GM12878 (cell line): ENCODE results near the gene MSX2. TPM values are rescaled to one million over a fixed set of nuclear protein-coding genes. Genes with fewer than 3 reads are reported as not detected.

Experiments
- ATAC-seq: fragments of 200-7000 bp; cut with Tn5 transposase; 3 replicates; pipeline ENCODE4 v1.9.1; 2020; ENCODE audit warnings: mild to moderate bottlenecking, moderate library complexity
- BruUV-seq: library from RNA; stranded (reverse); fragments of 400-500 nt; replicated peaks from 2 replicates; lab custom pipeline; 2021; lab: Mats Ljungman, UMichigan
- CTCF ChIA-PET: fragments of 300-600 bp; sonication (Branson Sonifier 250); formaldehyde crosslinking; extraction: SDS; loops from one replicate; lab custom pipeline; 2021; ENCODE audit warnings: inconsistent platforms; lab: Yijun Ruan, JAX
- POLR2A ChIA-PET: fragments of 350-600 bp; formaldehyde crosslinking; extraction: SDS; loops from one replicate; lab custom pipeline; 2021; ENCODE audit warnings: inconsistent platforms; lab: Charles Lee
- RAD21 ChIA-PET: fragments of 300-600 bp; sonication (Branson Sonifier 250); formaldehyde crosslinking; loops from one replicate; lab custom pipeline; 2023; ENCODE audit warnings: antibody characterized with exemption; ENCODE audit not compliant: unreplicated experiment; lab: Charles Lee
- SMC1A ChIA-PET: fragments of 300-600 bp; sonication (Branson Sonifier 250); formaldehyde crosslinking; loops from one replicate; lab custom pipeline; 2023; ENCODE audit not compliant: unreplicated experiment, uncharacterized antibody; lab: Charles Lee
- DNase-seq: peaks from one replicate; pipeline ENCODE4 v3.0.0-alpha.2; 2011; ENCODE audit warnings: low read depth, low spot score
- FAIRE-seq: peaks from 3 replicates; lab custom pipeline; 2011; peaks lifted over from hg19 to GRCh38; lab: Jason Lieb, UNC
- H2AFZ ChIP-seq: 2 replicates; pipeline ENCODE4 v1.6.0; 2011; ENCODE audit warnings: low read depth, low read length, control low read depth; ENCODE audit not compliant: control insufficient read depth
- H3K27ac ChIP-seq: 2 replicates; pipeline ENCODE4 v1.5.1; 2011; ENCODE audit warnings: control low read depth; ENCODE audit not compliant: control insufficient read depth, insufficient read depth
- H3K27me3 ChIP-seq, 2 experiments: replicated peaks in 1 of 2; 2 replicates each; pipeline versions ENCODE4 v1.6.0 to v1.6.1; 2011; ENCODE audit warnings: low read length in 1 of 2; ENCODE audit not compliant: control insufficient read depth in 2 of 2, insufficient read depth in 2 of 2
- H3K36me3 ChIP-seq, 2 experiments: 2 replicates each; pipeline ENCODE4 v1.5.1; 2011; ENCODE audit warnings: low read length in 1 of 2; ENCODE audit not compliant: control insufficient read depth in 2 of 2, insufficient read depth in 2 of 2
- H3K4me1 ChIP-seq: 2 replicates; pipeline ENCODE4 v1.6.1; 2011; ENCODE audit warnings: mild to moderate bottlenecking, low read length, moderate library complexity, mixed read lengths; ENCODE audit not compliant: control insufficient read depth, insufficient read depth
- H3K4me2 ChIP-seq: 2 replicates; pipeline ENCODE4 v1.6.0; 2011; ENCODE audit warnings: control low read depth; ENCODE audit not compliant: control insufficient read depth, insufficient read depth
- H3K4me3 ChIP-seq: fragments of 200-600 bp; sonication (generic); 2 replicates; pipeline ENCODE4 v1.5.1; 2016
- H3K79me2 ChIP-seq: 2 replicates; pipeline ENCODE4 v1.6.0; 2011; ENCODE audit warnings: low read length; ENCODE audit not compliant: control insufficient read depth, insufficient read depth
- H3K9ac ChIP-seq: 2 replicates; pipeline ENCODE4 v1.8.0; 2011; ENCODE audit warnings: low read length, control low read depth, mixed read lengths; ENCODE audit not compliant: control insufficient read depth, insufficient read depth
- H3K9me3 ChIP-seq: replicated peaks from 3 replicates; pipeline ENCODE4 v1.5.1; 2011; ENCODE audit warnings: mild to moderate bottlenecking, low read length; ENCODE audit not compliant: control insufficient read depth, insufficient read depth
- H4K20me1 ChIP-seq: 2 replicates; pipeline ENCODE4 v1.6.0; 2011; ENCODE audit not compliant: control insufficient read depth, insufficient read depth
- BCLAF1 ChIP-seq: fragments of 450-650 bp; IDR thresholded peaks from 2 replicates; pipeline ENCODE4 v1.6.1; 2017; ENCODE audit warnings: antibody characterized with exemption, mild to moderate bottlenecking, moderate library complexity
- BHLHE40 ChIP-seq, 2 experiments: fragments of 450-650 bp in 1 of 2; IDR thresholded peaks; 2 replicates each; pipeline ENCODE4 v1.6.1; 2011 to 2017; ENCODE audit warnings: low read depth in 2 of 2, borderline replicate concordance in 1 of 2, improper control_type of control experiment in 1 of 2, low read length in 1 of 2, mild to moderate bottlenecking in 1 of 2
- E2F8 ChIP-seq: fragments of 450-650 bp; IDR thresholded peaks from 2 replicates; pipeline ENCODE4 v1.6.1; 2018; ENCODE audit warnings: mild to moderate bottlenecking, low read depth, moderate library complexity; ENCODE audit not compliant: partially characterized antibody
- HSF1 ChIP-seq: fragments of 150-350 bp; IDR thresholded peaks from 2 replicates; pipeline ENCODE4 v1.6.1; 2014; ENCODE audit warnings: mild to moderate bottlenecking, low read depth, low read length
- KDM1A ChIP-seq: fragments of 200-600 bp; sonication (generic); IDR thresholded peaks from 2 replicates; pipeline ENCODE4 v1.6.1; 2016; ENCODE audit warnings: borderline replicate concordance
- POLR2AphosphoS5 ChIP-seq: IDR thresholded peaks from 2 replicates; pipeline ENCODE4 v1.6.1; 2011; ENCODE audit warnings: mild to moderate bottlenecking, low read length, inconsistent platforms
- PRDM15 ChIP-seq: fragments of 450-650 bp; formaldehyde crosslinking; IDR thresholded peaks from 2 replicates; pipeline ENCODE4 v1.4.0; 2020; ENCODE audit warnings: mild to moderate bottlenecking, moderate library complexity
- RB1 ChIP-seq: fragments of 450-650 bp; formaldehyde crosslinking; IDR thresholded peaks from 2 replicates; pipeline ENCODE4 v1.6.1; 2017; ENCODE audit warnings: mild to moderate bottlenecking, borderline replicate concordance
- RCOR1 ChIP-seq: conservative IDR thresholded peaks from 2 replicates; pipeline ENCODE4 v1.6.1; 2012; ENCODE audit warnings: low read depth, low read length, improper control_type of control experiment
- RFX5 ChIP-seq: IDR thresholded peaks from 2 replicates; pipeline ENCODE4 v1.6.1; 2011; ENCODE audit warnings: low read depth, low read length, improper control_type of control experiment
- SUZ12 ChIP-seq: fragments of 200-600 bp; sonication (generic); IDR thresholded peaks from one replicate; pipeline ENCODE4 v1.6.1; 2018; ENCODE audit warnings: antibody characterized with exemption, mild to moderate bottlenecking; ENCODE audit not compliant: unreplicated experiment
- ZNF207 ChIP-seq: fragments of 450-650 bp; IDR thresholded peaks from 2 replicates; pipeline ENCODE4 v1.6.1; 2014; ENCODE audit warnings: antibody characterized with exemption, mild to moderate bottlenecking, borderline replicate concordance
- WGBS: methylation state at CpG from one replicate; pipeline ENCODE4 v1.1.6; 2016; ENCODE audit warnings: low lambda C conversion rate; ENCODE audit not compliant: insufficient replicate concordance, insufficient coverage; ENCODE audit errors: missing lambda C conversion rate; 5-methylcytosine and 5-hydroxymethylcytosine counted together
- in situ Hi-C: fragments of 300-500 bp; cut with MboI; formaldehyde crosslinking; loops from 9 replicates; pipeline ENCODE4 v1.14.3; 2018; ENCODE audit warnings: mixed read lengths
- intact Hi-C: fragments of 100-400 bp; cut with micrococcal nuclease; formaldehyde crosslinking; loops from one replicate; pipeline ENCODE4 v1.14.2; 2022; ENCODE audit not compliant: unreplicated experiment
- polyA plus RNA-seq, 11 experiments: library from polyadenylated mRNA; depleted of rRNA in 4 of 11; unstranded in 6 of 11; stranded (reverse) in 5 of 11; fragments of >200 nt; fragmentation: Nextera tagmentation in 4 of 11; fragmentation: Illumina TruSeq in 1 of 11; extraction: Ambion mirVana in 4 of 11; extraction: Trizol in 1 of 11; gene quantifications; 1 replicate in 1 of 11; 2 replicates in 10 of 11; pipeline versions ENCODE4 v1.2.1 to v1.2.3, GENCODE V29; 2011 to 2016; ENCODE audit warnings: inconsistent platforms in 2 of 11, missing spikeins in 2 of 11, low read depth in 1 of 11
- total RNA-seq, 4 experiments: library from RNA; depleted of rRNA in 3 of 4; stranded (reverse); fragments of >200 nt in 3 of 4; fragmentation: Illumina TruSeq in 1 of 4; extraction: Trizol in 1 of 4; gene quantifications; 2 replicates each; pipeline versions ENCODE4 v1.2.1 to v1.2.3, GENCODE V29; 2013 to 2021

The MSX2 gene
- total and polyA plus RNA-seq, 10 of the 15 experiments (the other 5 are each of a cell fraction or from before 2014, with no cell fraction given) = not detected

- TF ChIP-seq BHLHE40 (IDR thresholded peaks at IDR 0.05; ENCODE audit: borderline replicate concordance in 1 of 2, low read depth in 2 of 2, low read length in 1 of 2) (no peak), RCOR1 (no peak)
Measured at GRCh38 chr5:174769005-174769404, 44.6 kb downstream of the MSX2 start (continued).

GRCh38 chr5:174773371-174773770 lies 49.0 kb downstream of the MSX2 start:
- H3K27me3 ChIP-seq = no peaks in the 10 kb centered on the region
- ChIA-PET POLR2A (no interaction called here), CTCF (no interaction called here), SMC1A (no interaction called here), RAD21 (no interaction called here)
- H3K36me3 ChIP-seq = no peaks in the 10 kb centered on the region
- BruUV-seq = no TSS peak
- no peaks in the 10 kb centered on the region for H4K20me1 ChIP-seq
- in situ Hi-C loops = no loop called here
- H3K9ac ChIP-seq = no peak overlapping the region
- FAIRE-seq (no peak), ATAC-seq (no peak), DNase-seq (no peak)
- H3K4me1 ChIP-seq = no peaks in the 10 kb centered on the region
- intact Hi-C loops = no loop called here
- 50% methylated on average over 3 of the region's 3 CpGs for WGBS
- H3K4me2 ChIP-seq = no peak overlapping the region
- no peak overlapping the region for H3K27ac ChIP-seq
- no peak overlapping the region for H3K4me3 ChIP-seq
- no peak overlapping the region for H2AFZ ChIP-seq
- H3K9me3 ChIP-seq = no peaks in the 10 kb centered on the region
- no peaks in the 10 kb centered on the region for H3K79me2 ChIP-seq
- no peak for TF ChIP-seq HSF1
- TF ChIP-seq ZNF207 = no peak
- no peak for TF ChIP-seq KDM1A
- TF ChIP-seq RFX5 = no peak
- no peak for TF ChIP-seq SUZ12
- no peak for TF ChIP-seq E2F8
- TF ChIP-seq RB1 = no peak
- TF ChIP-seq PRDM15 (CRISPR knock-in tag) = no peak
- no peak for TF ChIP-seq BCLAF1
- TF ChIP-seq POLR2AphosphoS5 = no peak
